ENCODE results near the gene PLCD1. TPM values are rescaled to one million over a fixed set of nuclear protein-coding genes. Genes with fewer than 3 reads are reported as not detected.
A peak's percentile ranks its signal among the peaks of the same experiment; 100 is the strongest.

Gene PLCD1
- total RNA-seq, 2 donors from 2014 or later = 7.9 to 12.2 TPM

DNA sequence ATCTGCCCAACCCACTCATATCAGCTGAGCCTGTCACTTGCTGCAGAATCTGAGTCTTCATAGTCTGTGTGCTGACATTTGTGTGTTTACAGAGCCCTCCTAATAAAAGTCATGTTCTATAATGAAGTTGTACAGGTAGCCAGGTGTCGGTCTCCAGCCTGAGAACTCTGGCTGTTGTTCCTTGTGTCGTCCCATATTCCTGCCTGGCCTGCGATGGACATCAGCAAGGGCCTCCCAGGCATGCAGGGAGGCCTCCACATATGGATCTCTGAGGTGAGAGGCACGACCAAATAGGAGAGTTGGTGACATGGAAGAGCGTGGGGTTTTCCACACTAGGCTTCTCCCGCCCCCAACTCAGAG is 36.0 kb downstream of the PLCD1 start:
- DNase-seq (no peak), ATAC-seq (no peak)
- Histone ChIP-seq H3K9me3 (no peaks in the 10 kb centered on the region), H3K4me3 (no peak overlapping the region), H3K36me3 (replicated peaks in 1 of 2; ENCODE audit: insufficient read depth in 1 of 2, low read depth in 2 of 2) (no peaks in the 10 kb centered on the region), H3K4me1 (peaks cover 20% of the 10 kb centered on the region), H3K27me3 (no peaks in the 10 kb centered on the region), H3K27ac (peak overlapping the region in 2 of 4 donors; percentile 65 to 71)
- 73 to 77% methylated on average over 6 of the region's 6 CpGs for WGBS, 2 donors
- intact Hi-C loops (cut with DNase I) = no loop called here
- TF ChIP-seq, protein P1, sequence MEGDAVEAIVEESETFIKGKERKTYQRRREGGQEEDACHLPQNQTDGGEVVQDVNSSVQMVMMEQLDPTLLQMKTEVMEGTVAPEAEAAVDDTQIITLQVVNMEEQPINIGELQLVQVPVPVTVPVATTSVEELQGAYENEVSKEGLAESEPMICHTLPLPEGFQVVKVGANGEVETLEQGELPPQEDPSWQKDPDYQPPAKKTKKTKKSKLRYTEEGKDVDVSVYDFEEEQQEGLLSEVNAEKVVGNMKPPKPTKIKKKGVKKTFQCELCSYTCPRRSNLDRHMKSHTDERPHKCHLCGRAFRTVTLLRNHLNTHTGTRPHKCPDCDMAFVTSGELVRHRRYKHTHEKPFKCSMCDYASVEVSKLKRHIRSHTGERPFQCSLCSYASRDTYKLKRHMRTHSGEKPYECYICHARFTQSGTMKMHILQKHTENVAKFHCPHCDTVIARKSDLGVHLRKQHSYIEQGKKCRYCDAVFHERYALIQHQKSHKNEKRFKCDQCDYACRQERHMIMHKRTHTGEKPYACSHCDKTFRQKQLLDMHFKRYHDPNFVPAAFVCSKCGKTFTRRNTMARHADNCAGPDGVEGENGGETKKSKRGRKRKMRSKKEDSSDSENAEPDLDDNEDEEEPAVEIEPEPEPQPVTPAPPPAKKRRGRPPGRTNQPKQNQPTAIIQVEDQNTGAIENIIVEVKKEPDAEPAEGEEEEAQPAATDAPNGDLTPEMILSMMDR (IDR thresholded peaks at IDR 0.05) = no peak
- no peak for TF ChIP-seq POLR2A (IDR thresholded peaks at IDR 0.05)

DNA sequence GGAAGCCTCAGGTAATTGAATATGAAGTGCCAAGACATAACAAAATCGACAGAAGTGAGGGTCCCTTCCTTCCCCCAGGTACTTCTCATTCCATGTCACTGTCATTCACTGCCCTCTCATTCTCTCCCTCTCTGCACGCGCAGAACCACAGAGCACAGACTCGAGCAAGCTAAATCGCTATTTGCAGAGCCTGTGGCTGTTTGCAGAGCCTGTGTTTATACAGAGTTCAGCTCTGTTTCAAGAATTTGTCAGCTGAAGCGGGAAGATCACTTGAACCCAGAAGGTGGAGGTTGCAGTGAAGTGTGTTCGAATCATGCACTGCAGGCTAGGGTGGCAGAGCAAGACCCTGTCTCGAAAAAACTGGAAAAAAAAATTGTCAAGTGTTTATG is 36.4 kb downstream of the PLCD1 start:
- DNase-seq = peak in 1 of 4 donors; percentile 8
- 38 to 48% methylated on average over 8 of the region's 8 CpGs for WGBS, 2 donors
- H3K4me1 ChIP-seq = peaks cover 17% of the 10 kb centered on the region
- no peak for TF ChIP-seq POLR2A (IDR thresholded peaks at IDR 0.05)
- TF ChIP-seq, protein P1 (IDR thresholded peaks at IDR 0.05) = no peak
- H3K9me3 ChIP-seq = no peaks in the 10 kb centered on the region
- intact Hi-C loops (cut with DNase I) = no loop called here
- H3K27ac ChIP-seq = no peak overlapping the region
- H3K36me3 ChIP-seq (replicated peaks in 1 of 2; ENCODE audit: insufficient read depth in 1 of 2, low read depth in 2 of 2) = no peaks in the 10 kb centered on the region
- ATAC-seq = no peak
- no peaks in the 10 kb centered on the region for H3K27me3 ChIP-seq
- H3K4me3 ChIP-seq = no peak overlapping the region

DNA sequence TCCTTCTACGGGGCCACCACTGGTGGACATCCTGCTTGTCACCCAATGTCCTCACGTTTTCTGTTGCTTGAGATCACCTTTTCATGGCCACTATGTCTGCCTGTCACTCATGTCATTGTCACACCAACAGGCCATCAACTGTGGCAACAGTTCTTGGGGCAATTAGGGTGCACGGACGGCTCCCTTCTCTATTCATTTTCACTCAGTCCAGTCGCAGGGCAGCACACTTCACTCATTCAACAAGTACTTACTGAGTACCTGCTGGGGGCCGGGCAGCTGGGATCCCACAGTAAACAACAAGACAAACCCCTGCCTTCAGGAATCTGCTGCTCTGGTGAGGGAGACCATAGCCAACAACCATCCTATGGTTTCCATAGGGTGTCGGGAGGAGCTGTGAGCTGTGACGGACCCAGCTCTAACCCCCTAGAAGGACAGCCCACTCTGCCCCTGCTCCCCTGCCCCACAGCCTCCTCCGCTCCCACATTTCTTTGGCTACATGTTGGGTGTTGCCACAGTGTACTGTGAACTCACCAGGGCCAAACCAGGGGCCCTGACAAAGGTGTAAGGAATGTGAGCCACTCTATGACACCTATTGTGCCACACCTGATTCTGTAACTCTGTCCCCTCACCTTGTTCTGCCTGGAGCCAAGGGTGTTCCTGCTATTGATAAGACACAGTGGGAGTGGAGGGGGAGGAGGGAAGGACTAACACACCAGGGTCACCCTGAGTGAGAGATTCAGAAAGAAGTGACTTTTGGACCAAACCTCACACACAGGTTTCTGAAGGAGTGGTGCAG is 37.0 kb downstream of the PLCD1 start:
- Histone ChIP-seq H3K36me3 (replicated peaks in 1 of 2; ENCODE audit: insufficient read depth in 1 of 2, low read depth in 2 of 2) (no peaks in the 10 kb centered on the region), H3K27ac (peak overlapping the region in 1 of 4 donors; percentile 22), H3K4me3 (no peak overlapping the region), H3K9me3 (no peaks in the 10 kb centered on the region), H3K27me3 (no peaks in the 10 kb centered on the region), H3K4me1 (peaks cover 18% of the 10 kb centered on the region)
- TF ChIP-seq, protein P1 (IDR thresholded peaks at IDR 0.05) = no peak
- TF ChIP-seq POLR2A (IDR thresholded peaks at IDR 0.05) = no peak
- DNase-seq (peak; percentile 20 to 55 (median 52)), ATAC-seq (peak; percentile 37)
- WGBS, 2 donors = 86 to 89% methylated on average over 8 to 9 of the region's 9 CpGs
- intact Hi-C loops (cut with DNase I) = no loop called here

DNA sequence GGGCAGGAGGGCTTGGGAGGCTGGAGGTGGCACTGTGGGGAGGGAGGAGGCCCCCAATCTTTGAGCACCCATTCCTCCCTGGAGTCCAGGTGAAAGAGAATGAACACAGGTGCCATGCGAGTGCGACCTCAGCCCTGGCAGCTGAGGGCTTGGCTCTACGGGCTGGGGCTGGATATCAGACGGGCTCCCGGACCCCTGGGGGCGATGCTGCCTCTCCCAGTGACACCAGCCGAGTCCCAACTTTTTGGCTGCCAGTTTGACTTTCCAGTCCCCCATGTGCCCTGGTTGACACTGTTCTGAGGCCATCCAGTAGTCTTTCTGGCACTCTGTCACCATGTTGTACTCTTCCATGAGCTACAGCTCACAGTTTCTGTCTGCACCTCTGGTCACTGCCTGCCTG is 37.6 kb downstream of the PLCD1 start:
- no peak for TF ChIP-seq POLR2A (IDR thresholded peaks at IDR 0.05)
- TF ChIP-seq, protein P1 (IDR thresholded peaks at IDR 0.05) = no peak
- WGBS, 2 donors = 96 to 98% methylated on average over 6 to 7 of the region's 7 CpGs
- DNase-seq (peak in 1 of 4 donors; percentile 11), ATAC-seq (no peak)
- peaks cover 25% of the 10 kb centered on the region for H3K4me1 ChIP-seq
- no peaks in the 10 kb centered on the region for H3K9me3 ChIP-seq
- H3K27ac ChIP-seq = no peak overlapping the region
- no peaks in the 10 kb centered on the region for H3K27me3 ChIP-seq
- no peak overlapping the region for H3K4me3 ChIP-seq
- intact Hi-C loops (cut with DNase I) = no loop called here
- H3K36me3 ChIP-seq (replicated peaks in 1 of 2; ENCODE audit: insufficient read depth in 1 of 2, low read depth in 2 of 2) = no peaks in the 10 kb centered on the region

DNA sequence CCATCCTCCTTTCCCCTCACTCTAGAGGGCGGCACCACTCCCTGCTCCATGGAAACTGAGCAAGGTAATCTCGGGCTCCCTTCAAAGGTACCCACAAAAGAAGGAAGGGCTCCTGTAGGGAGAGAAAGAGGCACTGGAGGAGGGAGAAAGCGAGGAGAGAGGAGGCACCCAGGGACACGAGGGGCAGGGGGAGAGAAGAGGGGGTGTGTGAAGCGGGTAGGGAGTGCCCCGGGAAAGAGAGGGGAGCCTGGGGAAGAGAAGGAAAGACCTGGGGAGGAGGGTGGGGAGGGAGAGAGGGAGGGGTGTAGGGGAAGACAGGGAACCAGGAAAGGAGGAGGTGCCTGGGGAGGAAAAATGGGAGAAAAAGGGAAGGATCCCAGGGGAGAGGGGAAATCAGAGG is 38.3 kb downstream of the PLCD1 start:
- no peak for TF ChIP-seq POLR2A (IDR thresholded peaks at IDR 0.05)
- TF ChIP-seq, protein P1 (IDR thresholded peaks at IDR 0.05) = no peak
- WGBS, 2 donors = 64 to 81% methylated on average over 6 of the region's 6 CpGs
- Histone ChIP-seq H3K9me3 (no peaks in the 10 kb centered on the region), H3K27ac (no peak overlapping the region), H3K4me3 (no peak overlapping the region), H3K27me3 (no peaks in the 10 kb centered on the region), H3K4me1 (peaks cover 32% of the 10 kb centered on the region), H3K36me3 (replicated peaks in 1 of 2; ENCODE audit: insufficient read depth in 1 of 2, low read depth in 2 of 2) (no peaks in the 10 kb centered on the region)
- intact Hi-C loops (cut with DNase I) = no loop called here
- ATAC-seq (no peak), DNase-seq (peak in 1 of 4 donors; percentile 6)

Data from body of pancreas (tissue), 4 donors.